HPDE6-E6E7 (cell line): Measurements from ENCODE around the gene ITGAX.
"Not testable (repeated sequence)": the region's sequence is repeated elsewhere in the genome, so short reads cannot be mapped to it uniquely, and the experiment has no call there.

ENCODE experiments used
- DNase-seq: peaks from one replicate; pipeline ENCODE4 v3.0.0; 2011; ENCODE audit warnings: missing footprints; ENCODE audit errors: extremely low spot score

The ITGAX gene

DNA sequence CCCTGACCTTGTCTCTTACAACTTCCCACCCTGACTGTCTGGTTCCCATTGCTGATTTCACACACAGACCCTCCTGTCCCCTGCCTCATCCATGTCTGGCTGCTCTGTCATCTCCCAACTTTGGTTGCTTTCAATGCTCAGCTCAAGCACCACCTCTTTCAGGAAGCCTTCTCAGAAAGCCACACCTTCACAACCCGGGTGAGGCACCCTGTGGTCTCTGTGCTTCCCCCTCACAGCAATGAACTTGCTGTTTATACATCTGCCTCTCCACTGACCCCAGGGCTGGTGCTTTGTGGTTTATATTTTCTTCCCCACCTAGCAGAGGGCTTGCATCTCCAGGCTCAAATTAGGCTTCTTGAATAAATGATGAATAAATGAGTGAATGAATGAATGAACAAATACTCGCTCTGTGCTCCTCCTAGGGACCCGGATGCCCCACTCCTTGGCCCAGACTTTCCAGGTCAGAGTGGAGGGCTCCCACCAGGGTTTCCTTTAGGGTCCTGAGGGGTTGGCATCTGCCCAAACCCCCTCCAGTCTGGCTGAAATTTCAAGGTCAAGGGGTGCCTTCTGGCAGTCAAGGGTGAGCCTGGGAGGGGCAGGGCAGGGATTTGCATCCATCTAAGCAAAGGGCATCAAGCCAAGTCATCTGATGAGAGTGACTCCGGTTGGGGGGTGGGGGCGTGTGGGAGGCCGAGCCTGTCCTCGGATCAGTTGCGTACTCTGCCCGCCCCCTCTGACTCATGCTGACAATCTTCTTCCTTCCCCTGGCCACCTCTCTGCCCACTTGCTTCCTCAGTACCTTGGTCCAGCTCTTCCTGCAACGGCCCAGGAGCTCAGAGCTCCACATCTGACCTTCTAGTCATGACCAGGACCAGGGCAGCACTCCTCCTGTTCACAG lies at the start of gene ITGAX:
TSS of gene ITGAX (plus strand) at position 783 of the 898 bp plus-strand sequence. CDS start at position 862, 79 bp downstream.
- peak; percentile 34 for DNase-seq

DNA sequence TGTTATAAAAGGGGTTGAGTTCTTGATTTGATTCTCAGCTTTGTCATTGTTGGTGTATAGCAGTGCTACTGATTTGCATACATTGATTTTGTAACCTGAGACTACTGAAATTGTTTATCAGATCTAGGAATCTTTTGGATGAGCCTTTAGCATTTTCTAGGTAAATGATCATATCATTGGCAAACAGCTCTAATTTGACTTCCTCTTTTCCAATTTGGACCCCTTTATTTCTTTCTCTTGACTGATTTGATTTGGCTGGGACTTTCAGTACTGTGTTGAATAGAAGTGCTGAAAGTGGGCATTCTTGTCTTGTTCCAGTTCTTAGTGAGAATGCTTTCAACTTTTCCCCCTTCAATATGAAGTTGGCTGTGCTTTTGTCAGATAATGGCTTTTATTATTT lies 49.8 kb upstream of the ITGAX start:
- no peak for DNase-seq

GRCh38 chr16:31308381-31308780 lies 46.6 kb upstream of the ITGAX start:
- DNase-seq: not testable (repeated sequence)

- no peak for DNase-seq
These were observed 32.5 kb upstream of the ITGAX start for GRCh38 chr16:31322500-31322899.

GRCh38 chr16:31323959-31324629 lies 30.9 kb upstream of the ITGAX start:
- no peak for DNase-seq

GRCh38 chr16:31325171-31325570 lies 29.8 kb upstream of the ITGAX start:
- no peak for DNase-seq

DNA sequence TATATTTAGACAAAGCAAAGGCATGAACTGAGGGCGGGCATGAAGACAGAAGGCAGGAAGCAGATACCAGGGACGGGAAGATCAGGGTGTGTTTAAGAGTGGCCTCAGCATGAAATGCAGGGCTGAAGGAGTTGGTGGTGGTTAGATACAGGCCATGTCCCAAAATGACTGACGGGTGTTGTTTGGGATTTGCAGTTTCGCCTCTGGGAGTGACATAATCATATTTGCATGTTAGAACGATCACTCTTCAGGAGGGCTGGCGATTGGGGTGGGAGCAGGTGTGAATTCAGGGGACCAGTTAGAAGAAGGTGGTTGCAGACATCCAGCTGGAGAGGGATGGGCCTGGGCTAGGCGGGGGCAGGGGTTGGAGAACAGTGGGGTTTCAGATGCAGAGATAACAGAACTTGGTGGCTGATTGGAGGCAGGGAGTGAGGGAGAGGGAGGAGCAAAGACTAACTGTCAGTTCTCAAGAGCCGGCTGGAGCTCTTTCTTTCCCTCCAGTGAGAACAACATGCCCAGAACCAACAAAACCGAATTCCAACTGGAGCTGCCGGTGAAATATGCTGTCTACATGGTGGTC lies 27.2 kb upstream of the ITGAX start:
- no peak for DNase-seq

DNA sequence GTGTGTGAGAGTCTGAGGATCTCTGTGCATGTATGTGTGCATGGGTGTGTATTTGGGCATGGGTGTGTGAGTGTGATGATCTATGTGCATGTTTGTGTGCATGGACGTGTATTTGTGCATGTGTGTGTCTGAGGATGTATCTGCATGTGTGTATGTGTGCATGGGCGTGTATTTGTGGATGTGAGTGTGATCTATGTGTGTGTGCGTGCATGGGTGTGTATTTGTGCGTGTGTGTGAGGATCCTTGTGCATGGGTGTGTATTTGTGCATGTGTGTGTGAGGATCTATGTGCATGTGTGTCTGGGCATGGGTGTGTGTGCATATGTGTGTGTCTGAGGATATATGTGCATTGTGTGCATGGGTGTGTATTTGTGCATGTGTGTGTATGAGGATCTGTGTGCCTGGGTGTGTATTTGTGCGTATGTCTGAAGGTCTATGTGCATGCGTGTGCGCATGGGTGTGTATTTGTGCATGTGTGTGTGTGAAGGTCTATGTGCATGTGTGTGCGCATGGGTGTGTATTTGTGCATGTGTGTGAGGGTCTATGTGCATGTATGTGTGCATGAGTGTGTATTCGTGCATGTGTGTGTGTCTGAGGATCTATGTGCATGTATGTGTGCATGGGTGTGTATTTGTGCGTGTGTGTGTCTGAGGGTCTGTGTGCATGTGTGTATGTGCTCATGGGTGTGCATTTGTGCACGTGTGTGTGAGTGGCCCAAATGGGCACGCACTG lies 26.5 kb upstream of the ITGAX start:
- DNase-seq: no peak

DNA sequence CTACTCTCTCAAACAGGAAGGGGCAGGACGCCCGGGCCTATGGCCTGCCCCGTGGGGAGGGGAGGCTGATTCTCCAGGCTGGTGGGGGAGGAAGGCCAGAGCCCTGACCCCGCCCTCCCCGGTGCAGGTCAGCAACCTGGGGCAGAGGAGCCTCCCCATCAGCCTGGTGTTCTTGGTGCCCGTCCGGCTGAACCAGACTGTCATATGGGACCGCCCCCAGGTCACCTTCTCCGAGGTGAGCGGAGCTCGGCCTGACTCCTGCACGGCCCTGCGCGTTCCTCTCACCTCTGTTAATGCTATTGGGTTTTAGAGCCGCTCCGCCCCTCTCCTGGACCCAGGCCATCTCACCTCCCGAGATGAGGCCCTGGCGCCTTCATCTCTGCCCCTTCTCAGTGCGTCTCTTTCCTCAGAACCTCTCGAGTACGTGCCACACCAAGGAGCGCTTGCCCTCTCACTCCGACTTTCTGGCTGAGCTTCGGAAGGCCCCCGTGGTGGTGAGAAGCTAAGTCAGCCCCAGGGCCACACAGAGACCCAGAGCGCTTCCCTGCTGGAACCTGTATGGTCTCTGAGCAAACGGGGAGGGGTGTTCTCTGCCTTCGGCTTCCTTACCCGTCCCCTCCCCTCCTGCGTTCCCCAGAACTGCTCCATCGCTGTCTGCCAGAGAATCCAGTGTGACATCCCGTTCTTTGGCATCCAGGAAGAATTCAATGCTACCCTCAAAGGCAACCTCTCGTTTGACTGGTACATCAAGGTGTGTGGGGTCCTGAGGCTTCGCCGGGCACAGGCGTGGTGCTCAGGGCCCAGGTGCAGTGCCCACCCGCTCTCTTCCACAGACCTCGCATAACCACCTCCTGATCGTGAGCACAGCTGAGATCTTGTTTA lies 25.1 kb upstream of the ITGAX start:
- DNase-seq: no peak

DNA sequence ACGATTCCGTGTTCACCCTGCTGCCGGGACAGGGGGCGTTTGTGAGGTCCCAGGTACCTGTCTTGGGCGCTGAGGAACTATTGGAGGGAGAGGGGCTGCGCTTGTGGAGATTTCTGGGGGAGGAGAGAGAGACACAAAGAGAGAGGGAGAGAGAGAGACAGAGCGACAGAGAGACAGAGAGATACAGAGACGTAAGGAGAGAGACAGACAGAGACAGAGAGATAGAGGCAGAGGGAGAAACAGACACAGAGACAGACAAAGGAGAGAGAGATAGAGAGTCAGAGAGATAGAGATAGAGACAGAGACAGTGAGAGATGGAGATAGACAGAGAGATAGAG lies 24.5 kb upstream of the ITGAX start:
- no peak for DNase-seq

- DNase-seq: no peak
These were observed 23.7 kb upstream of the ITGAX start for GRCh38 chr16:31331141-31331764.

GRCh38 chr16:31331807-31332301 lies 23.1 kb upstream of the ITGAX start:
- DNase-seq: no peak

GRCh38 chr16:31332544-31332943 lies 22.4 kb upstream of the ITGAX start:
- no peak for DNase-seq

DNA sequence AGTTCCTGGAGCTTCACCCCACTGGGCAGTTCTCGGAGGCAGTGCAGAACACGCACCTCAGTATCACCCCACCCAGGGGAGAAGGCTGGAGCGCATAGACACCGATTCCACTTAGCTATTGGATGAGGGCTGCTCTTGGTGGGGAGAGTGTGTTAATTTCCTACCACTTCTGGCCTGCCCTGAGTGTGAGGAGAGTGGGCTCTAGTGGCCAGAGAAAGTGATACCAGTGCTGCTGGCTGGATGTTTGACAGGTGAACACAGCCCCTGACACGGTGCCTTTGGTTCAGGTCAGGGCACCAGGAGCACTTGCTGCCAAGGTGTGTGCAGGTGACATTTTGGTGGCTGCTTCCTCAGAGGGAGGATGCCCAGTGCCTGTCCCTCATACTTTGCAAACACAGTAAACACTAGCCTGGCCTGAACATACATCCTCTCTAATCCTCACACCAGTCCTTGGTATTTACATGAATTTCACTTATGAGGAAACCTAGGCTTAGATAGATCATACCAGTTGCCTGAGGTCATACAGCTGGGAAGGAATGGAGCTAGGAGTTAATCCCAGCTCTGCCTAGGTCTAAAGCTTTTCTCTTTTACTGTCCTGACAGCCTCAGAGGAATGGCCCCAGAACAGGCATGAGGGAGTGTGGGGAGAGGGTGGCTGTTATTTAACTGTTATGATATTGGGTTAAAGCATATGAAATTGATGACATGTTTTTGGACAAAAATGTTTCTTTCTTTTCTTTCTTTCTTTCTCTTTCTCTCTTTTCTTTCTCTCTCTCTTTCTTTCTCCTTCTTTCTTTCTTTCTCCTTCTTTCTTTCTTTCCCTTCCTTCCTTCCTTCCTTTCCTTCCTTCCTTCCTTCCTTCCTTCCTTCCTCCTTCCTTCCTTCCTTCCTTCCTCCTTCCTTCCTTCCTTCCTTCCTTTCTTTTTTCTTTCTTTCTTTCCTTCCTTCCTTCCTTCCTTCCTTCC lies 21.0 kb upstream of the ITGAX start:
- peak; percentile 48 for DNase-seq

- no peak for DNase-seq
These were observed 20.0 kb upstream of the ITGAX start for GRCh38 chr16:31334934-31335333.

DNA sequence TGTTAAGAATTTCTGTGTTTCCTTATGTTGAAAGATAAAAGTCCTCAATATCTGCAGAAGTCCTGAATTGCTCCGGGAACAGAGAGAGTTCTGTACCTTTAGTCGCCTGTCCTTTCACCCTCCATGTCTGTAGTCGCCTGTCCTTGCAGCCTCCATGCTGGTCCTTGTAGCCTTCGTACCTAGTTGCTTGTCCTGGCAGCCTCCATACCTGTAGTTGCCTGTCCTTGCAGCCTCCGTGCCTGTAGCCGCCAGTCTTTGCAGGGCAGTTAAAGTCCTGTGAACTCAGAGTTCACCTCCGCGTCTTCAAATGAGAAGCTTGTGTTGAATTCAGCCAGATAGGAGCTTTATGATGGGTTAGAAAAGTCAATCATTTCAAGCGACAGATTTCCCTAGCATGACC lies 19.5 kb upstream of the ITGAX start:
- no peak for DNase-seq

DNA sequence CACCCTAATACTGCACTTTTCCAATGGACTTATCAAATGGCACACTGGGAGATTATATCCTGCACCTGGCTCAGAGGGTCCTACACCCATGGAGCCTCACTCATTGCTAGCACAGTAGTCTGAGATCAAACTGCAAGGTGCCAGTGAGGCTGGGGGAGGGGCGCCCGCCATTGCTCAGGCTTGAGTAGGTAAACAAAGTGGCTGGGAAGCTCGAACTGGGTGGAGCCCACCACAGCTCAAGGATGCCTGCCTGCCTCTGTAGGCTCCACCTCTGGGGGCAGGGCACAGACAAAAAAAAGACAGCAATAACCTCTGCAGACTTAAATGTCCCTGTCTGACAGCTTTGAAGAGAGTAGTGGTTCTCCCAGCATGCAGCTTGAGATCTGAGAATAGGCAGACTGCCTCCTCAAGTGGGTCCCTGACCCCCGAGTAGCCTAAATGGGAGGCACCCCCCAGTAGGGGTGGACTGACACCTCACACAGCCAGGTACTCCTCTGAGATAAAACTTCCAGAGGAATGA lies 16.8 kb upstream of the ITGAX start:
- DNase-seq: not testable (repeated sequence)

GRCh38 chr16:31344712-31345111 lies 10.3 kb upstream of the ITGAX start:
- no peak for DNase-seq

- DNase-seq: no peak
These were observed 7.5 kb upstream of the ITGAX start for GRCh38 chr16:31347445-31347844.
